HFFc6 (cell line): Measurements from ENCODE around the gene COL6A2. TPM values are rescaled to one million over a fixed set of nuclear protein-coding genes. Genes with fewer than 3 reads are reported as not detected.
A peak's percentile ranks its signal among the peaks of the same experiment; 100 is the strongest.
"Not testable (repeated sequence)": the region's sequence is repeated elsewhere in the genome, so short reads cannot be mapped to it uniquely, and the experiment has no call there.

Experiments used
- DNase-seq: peaks from one replicate; pipeline ENCODE4 v3.0.0-alpha.2; 2018
- H3K27ac Mint-ChIP-seq: 2 replicates; pipeline ENCODE4 v1.8.0; 2020; ENCODE audit warnings: mild to moderate bottlenecking, mixed read lengths
- H3K27me3 Mint-ChIP-seq: 2 replicates; pipeline ENCODE4 v1.8.0; 2021; ENCODE audit warnings: mild to moderate bottlenecking, moderate library complexity, mixed read lengths; ENCODE audit not compliant: insufficient read depth
- H3K36me3 Mint-ChIP-seq: 2 replicates; pipeline ENCODE4 v1.8.0; 2021; ENCODE audit warnings: low read depth, mixed read lengths
- H3K4me1 Mint-ChIP-seq: 2 replicates; pipeline ENCODE4 v1.8.0; 2020; ENCODE audit warnings: low read depth, mixed read lengths
- H3K4me3 Mint-ChIP-seq: 2 replicates; pipeline ENCODE4 v1.8.0; 2020; ENCODE audit warnings: mild to moderate bottlenecking, moderate library complexity, mixed read lengths
- H3K9me3 Mint-ChIP-seq: 2 replicates; pipeline ENCODE4 v1.8.0; 2020; ENCODE audit warnings: mild to moderate bottlenecking, mixed read lengths
- CTCF ChIP-seq: fragments of 200-600 bp; sonication (generic); IDR thresholded peaks from 2 replicates; pipeline ENCODE4 v1.5.0; 2021; ENCODE audit warnings: antibody characterized with exemption, mild to moderate bottlenecking
- total RNA-seq, 6 experiments: library from RNA; stranded (reverse); fragmentation: NEBNext Ultra II Directional; extraction: Animal tissue kit (Norgen Biotek cat#: 25700); gene quantifications; 2 replicates in 1 of 6; 3 replicates in 5 of 6; pipeline ENCODE4 v1.2.3, GENCODE V29; 2021

COL6A2 gene
- total RNA-seq, 6 experiments from 2014 or later: 426 to 514 (median 467) TPM

GRCh38 chr21:46147429-46147828 is 49.5 kb downstream of the COL6A2 start:
- peak; percentile 83 for TF ChIP-seq CTCF
- not testable (repeated sequence) for H3K27me3 Mint-ChIP-seq, H3K27ac Mint-ChIP-seq, H3K36me3 Mint-ChIP-seq, H3K9me3 Mint-ChIP-seq, H3K4me1 Mint-ChIP-seq, H3K4me3 Mint-ChIP-seq
- DNase-seq: peak; percentile 19

- TF ChIP-seq CTCF: no peak
- no peak for DNase-seq
- H3K9me3 Mint-ChIP-seq: no peaks in the 10 kb centered on the region
- H3K27me3 Mint-ChIP-seq: peaks cover 5% of the 10 kb centered on the region
- no peaks in the 10 kb centered on the region for H3K36me3 Mint-ChIP-seq
- peaks cover 8% of the 10 kb centered on the region for H3K4me1 Mint-ChIP-seq
- H3K4me3 Mint-ChIP-seq: no peak overlapping the region
- H3K27ac Mint-ChIP-seq: no peak overlapping the region
These were observed 50.2 kb downstream of the COL6A2 start for GRCh38 chr21:46148106-46148505.

- H3K36me3 Mint-ChIP-seq: no peaks in the 10 kb centered on the region
- H3K9me3 Mint-ChIP-seq: no peaks in the 10 kb centered on the region
- H3K27ac Mint-ChIP-seq: no peak overlapping the region
- no peaks in the 10 kb centered on the region; the same call in 1 of the 2 replicates for H3K4me1 Mint-ChIP-seq
- peaks cover 5% of the 10 kb centered on the region for H3K27me3 Mint-ChIP-seq
- no peak for TF ChIP-seq CTCF
- DNase-seq: no peak
- H3K4me3 Mint-ChIP-seq: no peak overlapping the region
These were observed 51.4 kb downstream of the COL6A2 start for GRCh38 chr21:46149205-46149901.

GRCh38 chr21:46150073-46150472 is 52.2 kb downstream of the COL6A2 start:
- no peak for TF ChIP-seq CTCF
- Mint-ChIP-seq H3K4me1 (no peaks in the 10 kb centered on the region), H3K4me3 (no peak overlapping the region), H3K27me3 (peaks cover 5% of the 10 kb centered on the region), H3K36me3 (no peaks in the 10 kb centered on the region), H3K27ac (no peak overlapping the region), H3K9me3 (no peaks in the 10 kb centered on the region)
- DNase-seq: no peak

GRCh38 chr21:46150491-46151121 is 52.7 kb downstream of the COL6A2 start:
- H3K4me3 Mint-ChIP-seq: no peak overlapping the region

More at GRCh38 chr21:46150491-46151121, 52.7 kb downstream of the COL6A2 start:
- H3K4me1 Mint-ChIP-seq: no peaks in the 10 kb centered on the region
- no peaks in the 10 kb centered on the region for H3K36me3 Mint-ChIP-seq
- peaks cover 5% of the 10 kb centered on the region for H3K27me3 Mint-ChIP-seq
- DNase-seq: no peak
- no peaks in the 10 kb centered on the region for H3K9me3 Mint-ChIP-seq
- no peak for TF ChIP-seq CTCF
- no peak overlapping the region for H3K27ac Mint-ChIP-seq
